Neural progenitor cell (in vitro differentiated cells): ENCODE data around the gene HSD17B10. TPM values are rescaled to one million over a fixed set of nuclear protein-coding genes. Genes with fewer than 3 reads are reported as not detected.
"Not testable (repeated sequence)": the region's sequence is repeated elsewhere in the genome, so short reads cannot be mapped to it uniquely, and the experiment has no call there.

Experiments
- DNase-seq: peaks from one replicate; pipeline ENCODE4 v3.0.0-alpha.2; 2016; ENCODE audit warnings: low spot score
- H2AFZ ChIP-seq: fragments of 200-600 bp; sonication (generic); replicated peaks from 2 replicates; pipeline ENCODE4 v1.6.1; 2016; ENCODE audit warnings: antibody characterized with exemption
- H3F3A ChIP-seq: fragments of 200-600 bp; sonication (generic); 2 replicates; pipeline ENCODE4 v1.6.1; 2016; ENCODE audit warnings: antibody characterized with exemption, low read depth
- H3K27ac ChIP-seq: fragments of 200-600 bp; sonication (generic); 2 replicates; pipeline ENCODE4 v1.5.1; 2016; ENCODE audit warnings: mild to moderate bottlenecking
- H3K27me3 ChIP-seq: fragments of 200-600 bp; sonication (generic); 2 replicates; pipeline ENCODE4 v1.6.1; 2016; ENCODE audit warnings: mild to moderate bottlenecking, moderate library complexity
- H3K36me3 ChIP-seq: fragments of 200-600 bp; sonication (generic); 2 replicates; pipeline ENCODE4 v1.5.1; 2016
- H3K4me1 ChIP-seq: fragments of 200-600 bp; sonication (generic); 2 replicates; pipeline ENCODE4 v1.6.1; 2016; ENCODE audit warnings: mixed run types
- H3K4me2 ChIP-seq: fragments of 200-600 bp; sonication (generic); 2 replicates; pipeline ENCODE4 v1.6.1; 2016
- H3K4me3 ChIP-seq: fragments of 200-600 bp; sonication (generic); 2 replicates; pipeline ENCODE4 v1.5.1; 2016
- H3K79me2 ChIP-seq: fragments of 200-600 bp; sonication (generic); 2 replicates; pipeline ENCODE4 v1.6.1; 2016; ENCODE audit warnings: low read depth
- H3K9ac ChIP-seq: fragments of 200-600 bp; sonication (generic); 2 replicates; pipeline ENCODE4 v1.6.1; 2016
- H3K9me3 ChIP-seq: fragments of 200-600 bp; sonication (generic); 2 replicates; pipeline ENCODE4 v1.5.1; 2016; ENCODE audit warnings: low read depth
- H4K20me1 ChIP-seq: fragments of 200-600 bp; sonication (generic); 2 replicates; pipeline ENCODE4 v1.6.1; 2016; ENCODE audit warnings: low read depth
- H3K27ac Mint-ChIP-seq: 3 replicates; pipeline ENCODE4 v1.8.0; 2021; ENCODE audit warnings: mixed read lengths
- H3K27me3 Mint-ChIP-seq: 2 replicates; pipeline ENCODE4 v1.8.0; 2022; ENCODE audit warnings: low read depth, mild to moderate bottlenecking, inconsistent platforms, moderate library complexity, mixed read lengths; ENCODE audit not compliant: insufficient read depth
- H3K36me3 Mint-ChIP-seq: 3 replicates; pipeline ENCODE4 v1.8.0; 2021; ENCODE audit warnings: mixed read lengths
- H3K4me1 Mint-ChIP-seq: 3 replicates; pipeline ENCODE4 v1.8.0; 2021; ENCODE audit warnings: mixed read lengths
- H3K4me3 Mint-ChIP-seq: 3 replicates; pipeline ENCODE4 v1.8.0; 2021; ENCODE audit warnings: mild to moderate bottlenecking, moderate library complexity, mixed read lengths
- H3K9me3 Mint-ChIP-seq: 3 replicates; pipeline ENCODE4 v1.8.0; 2020; ENCODE audit warnings: mixed read lengths
- CTCF ChIP-seq: fragments of 200-600 bp; sonication (generic); IDR thresholded peaks from 2 replicates; pipeline ENCODE4 v1.5.1; 2017; ENCODE audit warnings: antibody characterized with exemption, mild to moderate bottlenecking
- EZH2 ChIP-seq: fragments of 200-600 bp; sonication (generic); IDR thresholded peaks from 2 replicates; pipeline ENCODE4 v1.6.1; 2017; ENCODE audit warnings: antibody characterized with exemption, mild to moderate bottlenecking, moderate library complexity
- EZH2phosphoT487 ChIP-seq: fragments of 200-600 bp; sonication (generic); IDR thresholded peaks from 2 replicates; pipeline ENCODE4 v1.6.1; 2017; ENCODE audit warnings: antibody characterized with exemption
- total RNA-seq: library from RNA; depleted of rRNA; stranded (reverse); fragments of >200 nt; gene quantifications from 2 replicates; pipeline ENCODE4 v1.2.3, GENCODE V29; 2015; ENCODE audit warnings: low replicate concordance

The HSD17B10 gene
- total RNA-seq, 1 donor from 2014 or later, result 66.3 TPM

GRCh38 chrX:53422086-53422860 lies 11.9 kb downstream of the HSD17B10 start, which contains the start of gene SMC1A:
Gene SMC1A (minus strand): TSS chrX:53422654. CDS start chrX:53422600, 54 bp downstream.
- H3K27ac ChIP-seq, result peak within 1 kb of the TSS; percentile 95
- peak within 1 kb of the TSS; percentile 92 for H3K9ac ChIP-seq
- peak within 1 kb of the TSS; percentile 69 for H3K4me3 ChIP-seq
- no peaks in the 10 kb centered on the region for H3K36me3 ChIP-seq
- H3K4me1 Mint-ChIP-seq, result peaks cover 15% of the 10 kb centered on the region
- H3K27ac Mint-ChIP-seq, result peak within 1 kb of the TSS; percentile 100
- H4K20me1 ChIP-seq, result peaks cover 19% of the 10 kb centered on the region
- H3K9me3 ChIP-seq, result no peaks in the 10 kb centered on the region
- peak within 1 kb of the TSS; percentile 97 for H3K4me3 Mint-ChIP-seq
- peak; percentile 98 for DNase-seq
- peaks cover 14% of the 10 kb centered on the region for H3F3A ChIP-seq
- peaks cover 4% of the 10 kb centered on the region for H3K4me1 ChIP-seq
- H3K79me2 ChIP-seq, result peaks cover 47% of the 10 kb centered on the region
- H3K27me3 Mint-ChIP-seq, result peaks cover 5% of the 10 kb centered on the region
- peak within 1 kb of the TSS; percentile 39 for H2AFZ ChIP-seq
- H3K9me3 Mint-ChIP-seq, result peaks cover 5% of the 10 kb centered on the region
- TF ChIP-seq EZH2 (no peak), EZH2phosphoT487 (no peak), CTCF (no peak)
- H3K36me3 Mint-ChIP-seq, result no peaks in the 10 kb centered on the region
- H3K27me3 ChIP-seq, result no peaks in the 10 kb centered on the region
- peak within 1 kb of the TSS; percentile 85 for H3K4me2 ChIP-seq

- Mint-ChIP-seq H3K27me3 (peaks cover 5% of the 10 kb centered on the region), H3K9me3 (peaks cover 5% of the 10 kb centered on the region), H3K4me3 (peak overlapping the region; percentile 97), H3K27ac (peak overlapping the region; percentile 100), H3K36me3 (no peaks in the 10 kb centered on the region), H3K4me1 (peaks cover 15% of the 10 kb centered on the region)
- no peak for DNase-seq
- Histone ChIP-seq H3K27ac (peak overlapping the region; percentile 95), H3F3A (peaks cover 14% of the 10 kb centered on the region), H4K20me1 (peaks cover 19% of the 10 kb centered on the region), H3K4me3 (peak overlapping the region; percentile 69), H3K79me2 (peaks cover 52% of the 10 kb centered on the region), H2AFZ (peak overlapping the region; percentile 39), H3K27me3 (no peaks in the 10 kb centered on the region), H3K4me2 (peak overlapping the region; percentile 85), H3K9ac (peak overlapping the region; percentile 92), H3K9me3 (no peaks in the 10 kb centered on the region), H3K36me3 (no peaks in the 10 kb centered on the region), H3K4me1 (peaks cover 4% of the 10 kb centered on the region)
- TF ChIP-seq EZH2 (no peak), CTCF (no peak), EZH2phosphoT487 (no peak)
Measured at GRCh38 chrX:53421772-53422085, 12.4 kb downstream of the HSD17B10 start.

GRCh38 chrX:53421125-53421524 lies 13.0 kb downstream of the HSD17B10 start:
- Histone ChIP-seq H3K9ac (peak overlapping the region; percentile 92), H3K79me2 (peaks cover 58% of the 10 kb centered on the region)
- peaks cover 15% of the 10 kb centered on the region for H3K4me1 Mint-ChIP-seq

DNA sequence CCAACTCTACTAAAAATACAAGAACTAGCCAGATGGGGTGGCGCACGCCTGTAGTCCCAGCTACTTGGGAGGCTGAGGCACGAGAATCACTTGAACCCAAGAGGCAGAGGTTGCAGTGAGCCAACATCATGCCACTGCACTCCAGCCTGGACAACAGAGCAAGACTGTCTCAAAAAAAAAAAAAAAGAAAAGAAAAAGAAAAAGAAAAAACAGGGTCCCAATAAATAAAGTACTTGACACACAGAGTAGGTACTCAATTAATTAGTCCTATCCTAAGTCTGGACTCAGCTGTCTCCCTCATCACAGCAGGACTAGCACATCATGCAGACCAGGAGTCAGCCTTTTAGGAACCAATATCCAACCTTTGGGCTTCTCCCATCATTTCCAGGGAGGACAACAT lies 13.8 kb downstream of the HSD17B10 start:
- H3K27me3 ChIP-seq, H3K9ac ChIP-seq, H3K36me3 ChIP-seq, H3K4me2 ChIP-seq, H3K27ac ChIP-seq, DNase-seq, H3K27me3 Mint-ChIP-seq, H3K4me3 ChIP-seq, H3K36me3 Mint-ChIP-seq, H2AFZ ChIP-seq, H3K27ac Mint-ChIP-seq, H3K9me3 ChIP-seq, H3K9me3 Mint-ChIP-seq, H3K4me1 ChIP-seq: not testable (repeated sequence)
- Histone ChIP-seq H3K79me2 (peaks cover 66% of the 10 kb centered on the region), H3F3A (peaks cover 14% of the 10 kb centered on the region), H4K20me1 (peaks cover 19% of the 10 kb centered on the region)
- Mint-ChIP-seq H3K4me3 (peak overlapping the region; percentile 97), H3K4me1 (peaks cover 15% of the 10 kb centered on the region)

More at GRCh38 chrX:53421125-53421524, 13.0 kb downstream of the HSD17B10 start:
- Histone ChIP-seq H3K9me3 (no peaks in the 10 kb centered on the region), H3K4me2 (peak overlapping the region; percentile 85), H3K36me3 (no peaks in the 10 kb centered on the region), H3K4me1 (peaks cover 4% of the 10 kb centered on the region), H3K4me3 (peak overlapping the region; percentile 69), H4K20me1 (peaks cover 19% of the 10 kb centered on the region), H3K27ac (no peak overlapping the region), H3F3A (peaks cover 14% of the 10 kb centered on the region), H3K27me3 (no peaks in the 10 kb centered on the region), H2AFZ (no peak overlapping the region)
- Mint-ChIP-seq H3K36me3 (no peaks in the 10 kb centered on the region), H3K27me3 (peaks cover 5% of the 10 kb centered on the region), H3K9me3 (peaks cover 5% of the 10 kb centered on the region), H3K27ac (no peak overlapping the region), H3K4me3 (peak overlapping the region; percentile 97)
- DNase-seq, result no peak
- no peak for TF ChIP-seq CTCF
- no peak for TF ChIP-seq EZH2phosphoT487
- no peak for TF ChIP-seq EZH2
